Neural progenitor cell (in vitro differentiated cells): Measurements from ENCODE around the gene RNF114. TPM values are rescaled to one million over a fixed set of nuclear protein-coding genes. Genes with fewer than 3 reads are reported as not detected.

Experiments used
- DNase-seq: peaks from one replicate; pipeline ENCODE4 v3.0.0-alpha.2; 2016; ENCODE audit warnings: low spot score
- H2AFZ ChIP-seq: fragments of 200-600 bp; sonication (generic); replicated peaks from 2 replicates; pipeline ENCODE4 v1.6.1; 2016; ENCODE audit warnings: antibody characterized with exemption
- H3F3A ChIP-seq: fragments of 200-600 bp; sonication (generic); 2 replicates; pipeline ENCODE4 v1.6.1; 2016; ENCODE audit warnings: antibody characterized with exemption, low read depth
- H3K27ac ChIP-seq: fragments of 200-600 bp; sonication (generic); 2 replicates; pipeline ENCODE4 v1.5.1; 2016; ENCODE audit warnings: mild to moderate bottlenecking
- H3K27me3 ChIP-seq: fragments of 200-600 bp; sonication (generic); 2 replicates; pipeline ENCODE4 v1.6.1; 2016; ENCODE audit warnings: mild to moderate bottlenecking, moderate library complexity
- H3K36me3 ChIP-seq: fragments of 200-600 bp; sonication (generic); 2 replicates; pipeline ENCODE4 v1.5.1; 2016
- H3K4me1 ChIP-seq: fragments of 200-600 bp; sonication (generic); 2 replicates; pipeline ENCODE4 v1.6.1; 2016; ENCODE audit warnings: mixed run types
- H3K4me2 ChIP-seq: fragments of 200-600 bp; sonication (generic); 2 replicates; pipeline ENCODE4 v1.6.1; 2016
- H3K4me3 ChIP-seq: fragments of 200-600 bp; sonication (generic); 2 replicates; pipeline ENCODE4 v1.5.1; 2016
- H3K79me2 ChIP-seq: fragments of 200-600 bp; sonication (generic); 2 replicates; pipeline ENCODE4 v1.6.1; 2016; ENCODE audit warnings: low read depth
- H3K9ac ChIP-seq: fragments of 200-600 bp; sonication (generic); 2 replicates; pipeline ENCODE4 v1.6.1; 2016
- H3K9me3 ChIP-seq: fragments of 200-600 bp; sonication (generic); 2 replicates; pipeline ENCODE4 v1.5.1; 2016; ENCODE audit warnings: low read depth
- H4K20me1 ChIP-seq: fragments of 200-600 bp; sonication (generic); 2 replicates; pipeline ENCODE4 v1.6.1; 2016; ENCODE audit warnings: low read depth
- H3K27ac Mint-ChIP-seq: 3 replicates; pipeline ENCODE4 v1.8.0; 2021; ENCODE audit warnings: mixed read lengths
- H3K27me3 Mint-ChIP-seq: 2 replicates; pipeline ENCODE4 v1.8.0; 2022; ENCODE audit warnings: low read depth, mild to moderate bottlenecking, inconsistent platforms, moderate library complexity, mixed read lengths; ENCODE audit not compliant: insufficient read depth
- H3K36me3 Mint-ChIP-seq: 3 replicates; pipeline ENCODE4 v1.8.0; 2021; ENCODE audit warnings: mixed read lengths
- H3K4me1 Mint-ChIP-seq: 3 replicates; pipeline ENCODE4 v1.8.0; 2021; ENCODE audit warnings: mixed read lengths
- H3K4me3 Mint-ChIP-seq: 3 replicates; pipeline ENCODE4 v1.8.0; 2021; ENCODE audit warnings: mild to moderate bottlenecking, moderate library complexity, mixed read lengths
- H3K9me3 Mint-ChIP-seq: 3 replicates; pipeline ENCODE4 v1.8.0; 2020; ENCODE audit warnings: mixed read lengths
- EZH2 ChIP-seq: fragments of 200-600 bp; sonication (generic); IDR thresholded peaks from 2 replicates; pipeline ENCODE4 v1.6.1; 2017; ENCODE audit warnings: antibody characterized with exemption, mild to moderate bottlenecking, moderate library complexity
- EZH2phosphoT487 ChIP-seq: fragments of 200-600 bp; sonication (generic); IDR thresholded peaks from 2 replicates; pipeline ENCODE4 v1.6.1; 2017; ENCODE audit warnings: antibody characterized with exemption
- total RNA-seq: library from RNA; depleted of rRNA; stranded (reverse); fragments of >200 nt; gene quantifications from 2 replicates; pipeline ENCODE4 v1.2.3, GENCODE V29; 2015; ENCODE audit warnings: low replicate concordance
- TF ChIP-seq, protein P1 (sequence below): fragments of 200-600 bp; sonication (generic); IDR thresholded peaks from 2 replicates; pipeline ENCODE4 v1.5.1; 2017; ENCODE audit warnings: antibody characterized with exemption, mild to moderate bottlenecking

Gene RNF114
- total RNA-seq, 1 donor from 2014 or later, result 41.3 TPM

DNA sequence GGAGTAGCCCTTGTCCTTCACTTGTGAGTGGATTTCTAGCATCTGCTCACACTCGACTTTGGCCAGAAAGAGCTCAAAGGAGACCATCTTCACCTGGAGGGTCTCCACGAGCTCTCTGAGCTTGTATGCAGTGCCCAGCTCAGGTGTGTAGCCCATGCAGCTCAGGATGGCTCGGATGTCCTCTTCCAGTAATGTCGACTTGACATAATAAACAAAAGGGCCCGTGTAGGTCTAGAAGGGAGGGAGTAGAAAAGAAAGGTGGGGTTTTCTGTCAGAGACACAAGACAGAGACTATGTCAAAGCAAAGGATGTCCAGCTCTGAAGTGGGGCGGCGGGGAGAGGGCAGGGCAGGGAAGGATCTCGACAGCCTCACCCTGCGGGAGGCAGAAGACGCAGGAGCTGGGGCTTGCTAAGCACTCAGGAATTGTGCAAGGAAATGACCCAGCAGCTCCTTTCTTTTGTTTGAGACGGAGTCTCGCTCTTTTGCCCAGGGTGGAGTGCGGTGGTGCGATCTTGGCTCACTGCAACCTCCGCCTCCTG is 29.5 kb upstream of the RNF114 start:
- peaks cover 21% of the 10 kb centered on the region for H3K4me1 Mint-ChIP-seq
- Histone ChIP-seq H2AFZ (no peak overlapping the region), H3K4me1 (peaks cover 5% of the 10 kb centered on the region), H3K27ac (no peak overlapping the region), H3F3A (no peaks in the 10 kb centered on the region), H3K27me3 (no peaks in the 10 kb centered on the region), H4K20me1 (peaks cover 19% of the 10 kb centered on the region), H3K4me2 (no peak overlapping the region), H3K9me3 (no peaks in the 10 kb centered on the region), H3K4me3 (no peak overlapping the region), H3K9ac (no peak overlapping the region), H3K79me2 (peaks cover 29% of the 10 kb centered on the region), H3K36me3 (no peaks in the 10 kb centered on the region)
- H3K9me3 Mint-ChIP-seq, result no peaks in the 10 kb centered on the region
- H3K4me3 Mint-ChIP-seq, result peak overlapping the region; percentile 16
- no peak for TF ChIP-seq EZH2
- TF ChIP-seq, protein P1, sequence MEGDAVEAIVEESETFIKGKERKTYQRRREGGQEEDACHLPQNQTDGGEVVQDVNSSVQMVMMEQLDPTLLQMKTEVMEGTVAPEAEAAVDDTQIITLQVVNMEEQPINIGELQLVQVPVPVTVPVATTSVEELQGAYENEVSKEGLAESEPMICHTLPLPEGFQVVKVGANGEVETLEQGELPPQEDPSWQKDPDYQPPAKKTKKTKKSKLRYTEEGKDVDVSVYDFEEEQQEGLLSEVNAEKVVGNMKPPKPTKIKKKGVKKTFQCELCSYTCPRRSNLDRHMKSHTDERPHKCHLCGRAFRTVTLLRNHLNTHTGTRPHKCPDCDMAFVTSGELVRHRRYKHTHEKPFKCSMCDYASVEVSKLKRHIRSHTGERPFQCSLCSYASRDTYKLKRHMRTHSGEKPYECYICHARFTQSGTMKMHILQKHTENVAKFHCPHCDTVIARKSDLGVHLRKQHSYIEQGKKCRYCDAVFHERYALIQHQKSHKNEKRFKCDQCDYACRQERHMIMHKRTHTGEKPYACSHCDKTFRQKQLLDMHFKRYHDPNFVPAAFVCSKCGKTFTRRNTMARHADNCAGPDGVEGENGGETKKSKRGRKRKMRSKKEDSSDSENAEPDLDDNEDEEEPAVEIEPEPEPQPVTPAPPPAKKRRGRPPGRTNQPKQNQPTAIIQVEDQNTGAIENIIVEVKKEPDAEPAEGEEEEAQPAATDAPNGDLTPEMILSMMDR, result no peak
- no peak for TF ChIP-seq EZH2phosphoT487
- no peak overlapping the region for H3K27ac Mint-ChIP-seq
- H3K36me3 Mint-ChIP-seq, result peaks cover 5% of the 10 kb centered on the region
- H3K27me3 Mint-ChIP-seq, result peaks cover 2% of the 10 kb centered on the region
- DNase-seq, result no peak

DNA sequence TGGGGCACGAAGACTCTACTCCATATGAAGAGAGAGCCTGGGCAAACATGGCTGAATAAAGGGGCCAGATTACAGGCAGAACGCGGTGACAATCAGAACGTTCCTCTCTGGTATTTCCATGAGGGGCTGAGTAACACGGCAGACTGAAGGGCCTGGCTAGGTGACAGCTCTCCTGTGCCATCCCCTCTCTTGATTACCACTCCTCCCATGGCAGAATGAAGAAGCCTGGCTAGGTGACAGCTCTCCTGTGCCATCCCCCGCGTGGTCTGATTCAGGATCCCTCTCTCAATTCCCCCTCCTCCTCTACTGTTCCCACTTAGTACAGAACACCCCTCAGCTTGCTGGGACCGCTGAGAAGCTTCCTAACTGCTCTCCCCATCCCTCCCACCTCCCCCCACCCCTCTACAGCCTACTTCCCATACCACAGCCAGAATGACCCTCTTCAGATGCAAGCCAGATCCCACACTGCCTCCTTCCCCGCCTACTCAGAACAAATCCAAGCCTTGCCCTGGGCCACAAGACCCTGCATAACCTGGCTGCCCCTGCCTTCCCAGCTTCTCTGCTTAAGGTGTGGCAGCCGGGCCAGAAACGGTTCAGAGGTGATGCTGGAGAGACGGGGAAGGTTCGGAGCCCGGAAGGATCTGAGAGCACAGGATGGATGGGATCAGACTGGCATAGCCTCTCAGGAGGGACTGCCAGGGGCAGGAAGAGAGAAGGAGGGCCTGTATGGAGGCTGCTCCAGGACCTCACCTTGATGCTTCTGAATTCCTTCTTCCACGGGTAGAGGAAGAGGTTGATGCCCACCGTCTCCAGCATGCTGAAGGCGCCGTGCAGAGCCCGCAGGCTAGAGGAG is 28.6 kb upstream of the RNF114 start:
- no peak for DNase-seq
- peaks cover 23% of the 10 kb centered on the region for H3K4me1 Mint-ChIP-seq
- no peak overlapping the region for H3K4me3 Mint-ChIP-seq
- Histone ChIP-seq H2AFZ (no peak overlapping the region), H3K9ac (no peak overlapping the region), H3K9me3 (no peaks in the 10 kb centered on the region), H3K4me1 (peaks cover 5% of the 10 kb centered on the region), H3K4me2 (no peak overlapping the region), H4K20me1 (peaks cover 25% of the 10 kb centered on the region), H3F3A (no peaks in the 10 kb centered on the region), H3K79me2 (peaks cover 39% of the 10 kb centered on the region), H3K36me3 (no peaks in the 10 kb centered on the region), H3K27ac (no peak overlapping the region), H3K4me3 (no peak overlapping the region), H3K27me3 (no peaks in the 10 kb centered on the region)
- TF ChIP-seq EZH2phosphoT487, result no peak
- TF ChIP-seq, protein P1, result no peak
- no peak for TF ChIP-seq EZH2
- no peaks in the 10 kb centered on the region for H3K9me3 Mint-ChIP-seq
- H3K27me3 Mint-ChIP-seq, result peaks cover 2% of the 10 kb centered on the region
- H3K36me3 Mint-ChIP-seq, result peaks cover 5% of the 10 kb centered on the region
- H3K27ac Mint-ChIP-seq, result peak overlapping the region; percentile 46

DNA sequence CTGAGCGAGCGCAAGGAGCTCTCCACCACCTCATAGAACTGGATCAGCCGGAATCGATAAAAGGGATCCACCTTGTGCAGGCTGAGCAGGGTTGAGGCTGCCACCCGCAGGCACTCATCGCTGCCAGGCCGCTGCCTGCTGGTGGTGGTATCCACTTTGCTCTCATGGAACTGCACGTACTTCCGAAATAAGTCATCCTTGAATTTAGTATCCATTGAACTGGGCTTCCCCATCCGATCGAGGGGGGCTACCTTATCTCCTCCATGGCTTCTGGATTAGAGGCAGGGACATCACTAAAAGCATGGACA is 28.0 kb upstream of the RNF114 start:
- Mint-ChIP-seq H3K9me3 (no peaks in the 10 kb centered on the region), H3K4me3 (no peak overlapping the region), H3K4me1 (peaks cover 23% of the 10 kb centered on the region), H3K27ac (peak overlapping the region; percentile 9), H3K36me3 (peaks cover 5% of the 10 kb centered on the region), H3K27me3 (peaks cover 2% of the 10 kb centered on the region)
- H3K9ac ChIP-seq, result no peak overlapping the region
- peaks cover 30% of the 10 kb centered on the region for H4K20me1 ChIP-seq
- H3K79me2 ChIP-seq, result peaks cover 45% of the 10 kb centered on the region
- peaks cover 5% of the 10 kb centered on the region for H3K4me1 ChIP-seq
- no peaks in the 10 kb centered on the region for H3K36me3 ChIP-seq
- TF ChIP-seq, protein P1, result no peak
- no peak for TF ChIP-seq EZH2phosphoT487
- TF ChIP-seq EZH2, result no peak
- no peak overlapping the region for H2AFZ ChIP-seq
- H3K4me2 ChIP-seq, result no peak overlapping the region
- no peak overlapping the region for H3K27ac ChIP-seq
- no peaks in the 10 kb centered on the region for H3K27me3 ChIP-seq
- H3K9me3 ChIP-seq, result no peaks in the 10 kb centered on the region
- no peaks in the 10 kb centered on the region for H3F3A ChIP-seq
- H3K4me3 ChIP-seq, result no peak overlapping the region
- DNase-seq, result no peak
